NCI-H2081 treated with DMSO at 0.1 percent for 48 hours (cell line): Measurements from ENCODE around the gene RGMB.

Experiments used
- DNase-seq: peaks from one replicate; lab custom pipeline; 2025; lab: John Stamatoyannopoulos, UW

Gene RGMB

GRCh38 chr5:98785244-98785643, 11.8 kb downstream of the RGMB start:
- DNase-seq = no peak

DNA sequence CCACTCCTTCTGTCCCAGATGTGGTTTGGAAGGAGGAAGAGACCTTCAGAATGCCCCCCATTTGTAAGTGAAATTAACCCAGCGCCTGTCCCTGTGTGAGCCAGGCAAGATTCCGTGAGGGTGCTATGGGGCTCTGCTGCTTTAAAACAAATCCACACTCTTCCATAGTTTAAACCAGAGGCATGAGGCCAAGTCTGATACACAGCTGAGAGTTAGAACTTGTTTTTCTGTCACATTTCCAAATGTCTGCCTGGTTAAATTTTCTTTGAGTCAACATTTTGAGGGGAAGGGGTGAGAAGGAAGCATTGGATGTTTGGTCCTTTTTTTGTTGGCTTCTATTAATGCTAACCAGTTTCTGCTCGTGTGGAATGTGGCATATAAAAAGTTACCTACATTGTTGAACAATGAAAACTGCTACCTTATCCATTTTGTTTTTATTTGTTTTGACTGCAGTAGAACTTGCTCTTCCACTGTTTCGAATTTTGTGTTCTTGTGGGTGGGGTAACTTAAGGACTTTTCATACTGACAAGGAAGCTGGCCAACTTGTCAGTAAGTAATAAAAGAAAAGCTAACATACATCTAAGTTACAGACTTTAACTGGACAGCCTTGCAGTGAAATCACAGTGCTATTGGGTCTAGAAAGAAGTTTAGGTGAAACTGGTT, 12.9 kb downstream of the RGMB start:
- no peak for DNase-seq

GRCh38 chr5:98787131-98787719, 13.8 kb downstream of the RGMB start:
- DNase-seq = no peak

DNA sequence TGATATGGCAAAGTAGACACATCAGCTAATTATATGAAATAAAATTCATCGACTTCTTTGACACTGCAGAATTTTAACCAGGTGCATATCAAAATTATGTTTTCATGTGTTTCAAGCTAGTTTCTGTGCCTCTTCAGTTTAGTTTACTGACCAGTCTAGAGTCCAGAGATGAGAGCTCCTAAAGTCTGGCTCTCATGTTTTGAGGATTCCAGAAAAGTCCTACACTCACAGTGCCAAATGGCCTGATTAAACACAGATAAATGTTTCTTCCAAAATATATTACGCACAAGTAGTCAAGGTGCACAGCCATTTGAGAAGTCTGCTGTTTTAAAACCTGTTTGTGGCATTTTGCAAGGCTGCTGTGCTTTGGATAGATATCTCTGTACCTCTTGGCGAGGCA, 15.6 kb downstream of the RGMB start:
- DNase-seq = no peak

GRCh38 chr5:98791001-98791519, 17.6 kb downstream of the RGMB start:
- no peak for DNase-seq

GRCh38 chr5:98791898-98792580, 18.6 kb downstream of the RGMB start:
- no peak for DNase-seq

- DNase-seq = no peak
These were observed 19.8 kb downstream of the RGMB start for GRCh38 chr5:98793223-98793622.

DNA sequence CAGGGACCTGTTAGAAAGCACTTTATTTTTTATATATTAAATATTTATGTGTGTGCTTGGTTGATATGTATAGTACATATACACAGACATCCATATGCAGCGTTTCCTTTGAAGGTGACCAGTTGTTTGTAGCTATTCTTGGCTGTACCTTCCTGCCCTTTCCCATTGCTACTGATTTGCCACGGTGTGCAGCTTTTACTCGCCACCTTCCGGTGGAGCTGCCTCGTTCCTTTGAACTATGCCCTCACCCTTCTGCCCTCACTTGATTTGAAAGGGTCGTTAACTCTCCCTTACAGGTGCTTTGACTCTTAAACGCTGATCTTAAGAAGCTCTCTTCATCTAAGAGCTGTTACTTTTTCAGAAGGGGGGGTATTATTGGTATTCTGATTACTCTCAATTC, 20.5 kb downstream of the RGMB start:
- DNase-seq = no peak

- DNase-seq = no peak
These were observed 21.1 kb downstream of the RGMB start for GRCh38 chr5:98794414-98795080.

DNA sequence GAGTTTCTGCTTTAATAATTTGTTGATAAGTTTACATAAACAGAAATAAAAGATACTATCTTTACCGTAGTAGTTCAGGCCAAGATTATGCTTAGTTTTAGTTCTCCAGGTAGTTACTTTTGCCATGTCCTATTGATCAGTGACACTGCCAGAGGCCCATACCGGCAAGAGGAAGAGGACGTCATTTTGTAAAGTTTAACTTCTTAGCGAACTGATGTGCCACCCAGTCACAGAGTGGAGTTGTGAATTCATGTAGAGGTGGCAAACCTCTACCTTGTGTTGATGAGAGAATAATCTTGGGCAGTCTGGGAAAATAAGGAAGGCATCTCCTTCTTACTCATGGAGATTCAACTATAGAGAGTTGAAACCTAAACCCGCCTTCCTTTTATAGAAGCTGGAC, 21.8 kb downstream of the RGMB start:
- no peak for DNase-seq

GRCh38 chr5:98796197-98796972, 22.9 kb downstream of the RGMB start:
- DNase-seq = no peak

DNA sequence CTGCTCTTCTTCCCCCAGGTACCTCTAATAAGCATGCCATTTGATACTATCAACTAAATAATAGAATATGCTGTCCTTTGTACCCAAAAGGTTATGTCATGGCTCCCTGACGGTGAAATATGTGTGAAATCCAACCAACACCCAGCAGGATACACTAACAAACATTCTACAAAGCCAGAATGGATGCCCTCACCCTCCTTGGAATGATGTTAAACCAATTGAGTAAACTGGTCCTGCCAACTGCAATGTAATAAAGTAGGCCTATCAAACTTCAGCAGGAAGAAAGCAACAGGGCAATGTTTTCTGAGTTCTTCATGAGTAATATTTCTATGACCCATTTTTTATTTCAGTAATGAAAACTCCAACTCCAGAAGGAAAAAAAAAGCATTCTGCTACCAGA, 24.9 kb downstream of the RGMB start:
- DNase-seq = no peak

DNA sequence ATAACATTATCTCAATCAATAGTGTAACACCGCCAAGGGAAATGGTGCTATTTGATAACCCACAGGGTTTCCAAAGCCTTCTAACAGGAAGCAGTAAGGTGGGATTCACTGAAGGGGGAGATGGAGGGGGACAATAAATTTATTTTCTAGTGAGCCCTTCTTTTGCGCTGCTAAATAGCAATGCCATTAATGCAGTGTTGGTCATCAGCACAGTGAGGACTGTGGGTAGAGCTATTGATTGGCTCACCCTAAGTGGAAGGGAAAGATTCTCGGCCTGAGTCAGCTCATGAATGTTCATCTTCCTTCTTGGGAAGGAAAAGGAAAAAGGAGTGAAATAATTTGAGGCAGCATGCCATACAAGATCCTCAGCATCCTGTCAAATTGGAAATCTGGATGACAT, 25.4 kb downstream of the RGMB start:
- DNase-seq = no peak

GRCh38 chr5:98804066-98804465, 30.6 kb downstream of the RGMB start:
- DNase-seq = no peak

DNA sequence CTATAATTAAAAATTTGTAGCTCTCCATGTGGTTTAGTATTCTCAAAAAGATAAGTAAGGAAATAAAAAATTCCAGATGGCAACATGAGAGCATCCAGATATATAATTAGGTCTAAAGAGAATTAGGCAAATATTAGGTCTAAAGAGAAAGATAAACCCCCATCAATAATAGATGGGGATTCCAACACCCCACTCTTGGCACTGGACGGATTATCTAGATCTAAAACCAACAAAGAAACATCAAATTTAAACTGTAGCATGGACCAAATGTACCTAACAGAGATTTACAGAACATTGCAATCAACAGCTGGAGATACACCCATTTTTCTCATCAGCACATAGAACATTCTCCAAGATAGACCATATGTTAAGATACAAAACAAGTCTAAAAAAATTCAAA, 31.6 kb downstream of the RGMB start:
- no peak for DNase-seq

GRCh38 chr5:98807806-98808205, 34.3 kb downstream of the RGMB start:
- no peak for DNase-seq

DNA sequence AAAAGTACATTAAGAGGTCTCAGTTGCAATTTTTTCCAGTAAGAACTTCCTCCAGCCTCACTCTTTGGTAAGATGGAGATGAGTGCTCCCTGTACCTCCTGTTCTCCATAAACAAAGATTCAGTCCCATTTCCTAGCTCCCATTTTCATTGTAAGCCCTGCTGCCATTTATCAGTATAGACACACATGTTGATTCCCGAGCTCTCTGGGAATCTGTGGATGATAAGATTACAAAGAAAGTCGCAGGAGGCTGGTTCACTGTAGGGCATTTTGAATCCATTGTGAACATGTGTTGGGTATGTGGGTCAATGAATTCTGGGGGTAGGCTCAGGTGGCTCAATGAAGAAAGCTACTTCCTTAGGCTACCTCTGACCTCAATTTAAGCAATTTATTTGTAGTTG, 36.7 kb downstream of the RGMB start:
- no peak for DNase-seq

DNA sequence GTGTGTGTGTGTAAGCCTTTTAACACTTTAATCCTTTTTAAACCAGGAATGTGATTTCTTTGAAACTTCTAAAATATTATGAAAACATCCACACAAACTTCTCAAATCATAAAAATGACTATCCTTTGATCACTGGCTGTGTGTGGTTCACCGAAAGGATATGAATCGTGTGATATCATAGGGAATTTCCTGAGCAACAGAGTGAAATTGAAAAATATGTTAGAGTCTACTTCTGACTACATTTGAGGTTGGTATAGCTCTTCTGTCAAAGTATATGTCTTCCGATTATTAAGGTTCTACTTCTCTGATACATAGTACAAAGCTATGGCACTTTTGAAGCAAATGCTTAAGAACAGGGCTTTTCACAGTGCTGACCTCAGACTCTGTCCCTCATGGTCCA, 40.3 kb downstream of the RGMB start:
- no peak for DNase-seq

- no peak for DNase-seq
These were observed 43.2 kb downstream of the RGMB start for GRCh38 chr5:98816582-98817222.

GRCh38 chr5:98825582-98826375, 52.3 kb downstream of the RGMB start:
- no peak for DNase-seq

DNA sequence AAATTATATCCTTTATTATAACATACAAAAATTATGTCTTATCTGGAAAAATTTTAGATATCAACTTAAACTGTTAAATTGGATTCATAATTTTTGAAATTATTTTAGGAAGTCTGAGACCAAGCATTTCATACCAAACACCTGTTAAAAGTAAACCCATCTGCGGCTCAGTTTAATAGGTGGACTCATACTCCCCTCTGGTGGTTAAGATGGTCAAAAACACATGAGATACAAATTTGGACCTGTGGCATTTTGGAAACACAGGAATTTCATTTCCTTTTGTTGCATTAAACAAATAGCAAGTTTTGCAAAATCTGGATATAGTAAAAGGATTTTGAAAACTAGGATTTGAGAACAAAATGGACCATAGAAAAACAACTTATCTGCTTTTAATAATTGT, 53.7 kb downstream of the RGMB start:
- DNase-seq = no peak
